ENCODE data around the gene PKD1L1. TPM values are rescaled to one million over a fixed set of nuclear protein-coding genes. Genes with fewer than 3 reads are reported as not detected.

The PKD1L1 gene
- total RNA-seq, 1 experiment from 2014 or later: not detected

DNA sequence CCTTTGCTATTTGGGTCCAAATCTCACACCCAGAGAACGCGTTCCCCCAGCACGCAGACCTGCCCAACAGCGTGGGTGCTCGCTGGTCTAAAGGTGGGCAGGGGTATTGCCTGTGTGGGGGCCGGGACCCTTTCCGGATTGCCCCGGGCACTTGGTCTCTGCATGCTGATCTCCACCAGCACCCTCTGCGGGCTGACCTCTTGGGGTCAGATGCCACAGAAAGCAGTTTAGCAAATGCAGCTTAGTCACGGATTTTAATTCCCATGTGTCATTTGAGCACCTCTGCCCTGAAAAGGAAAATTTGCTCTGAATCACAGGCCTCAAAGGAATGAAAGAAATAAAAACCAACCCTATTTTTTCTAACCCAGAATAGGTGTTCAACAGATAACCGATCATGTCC, 46.7 kb downstream of the PKD1L1 start:
- Mint-ChIP-seq H3K4me1 (ENCODE audit: insufficient read depth, unreplicated experiment) (no peaks in the 10 kb centered on the region), H3K36me3 (ENCODE audit: insufficient read depth, unreplicated experiment) (no peaks in the 10 kb centered on the region), H3K27ac (ENCODE audit: low read depth, unreplicated experiment) (no peak overlapping the region), H3K27me3 (ENCODE audit: insufficient read depth, unreplicated experiment) (peaks cover 34% of the 10 kb centered on the region), H3K4me3 (ENCODE audit: unreplicated experiment) (no peak overlapping the region), H3K9me3 (ENCODE audit: unreplicated experiment) (no peaks in the 10 kb centered on the region)
- TF ChIP-seq, protein P1, sequence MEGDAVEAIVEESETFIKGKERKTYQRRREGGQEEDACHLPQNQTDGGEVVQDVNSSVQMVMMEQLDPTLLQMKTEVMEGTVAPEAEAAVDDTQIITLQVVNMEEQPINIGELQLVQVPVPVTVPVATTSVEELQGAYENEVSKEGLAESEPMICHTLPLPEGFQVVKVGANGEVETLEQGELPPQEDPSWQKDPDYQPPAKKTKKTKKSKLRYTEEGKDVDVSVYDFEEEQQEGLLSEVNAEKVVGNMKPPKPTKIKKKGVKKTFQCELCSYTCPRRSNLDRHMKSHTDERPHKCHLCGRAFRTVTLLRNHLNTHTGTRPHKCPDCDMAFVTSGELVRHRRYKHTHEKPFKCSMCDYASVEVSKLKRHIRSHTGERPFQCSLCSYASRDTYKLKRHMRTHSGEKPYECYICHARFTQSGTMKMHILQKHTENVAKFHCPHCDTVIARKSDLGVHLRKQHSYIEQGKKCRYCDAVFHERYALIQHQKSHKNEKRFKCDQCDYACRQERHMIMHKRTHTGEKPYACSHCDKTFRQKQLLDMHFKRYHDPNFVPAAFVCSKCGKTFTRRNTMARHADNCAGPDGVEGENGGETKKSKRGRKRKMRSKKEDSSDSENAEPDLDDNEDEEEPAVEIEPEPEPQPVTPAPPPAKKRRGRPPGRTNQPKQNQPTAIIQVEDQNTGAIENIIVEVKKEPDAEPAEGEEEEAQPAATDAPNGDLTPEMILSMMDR (IDR thresholded peaks at IDR 0.05; ENCODE audit: unreplicated experiment): no peak
- DNase-seq (ENCODE audit: unreplicated experiment): peak; percentile 11
- CTCF ChIA-PET: no interaction called here
- POLR2A ChIA-PET: no interaction called here
- no TSS peak for BruUV-seq (replicated peaks)
- intact Hi-C loops (cut with micrococcal nuclease): no loop called here

DNA sequence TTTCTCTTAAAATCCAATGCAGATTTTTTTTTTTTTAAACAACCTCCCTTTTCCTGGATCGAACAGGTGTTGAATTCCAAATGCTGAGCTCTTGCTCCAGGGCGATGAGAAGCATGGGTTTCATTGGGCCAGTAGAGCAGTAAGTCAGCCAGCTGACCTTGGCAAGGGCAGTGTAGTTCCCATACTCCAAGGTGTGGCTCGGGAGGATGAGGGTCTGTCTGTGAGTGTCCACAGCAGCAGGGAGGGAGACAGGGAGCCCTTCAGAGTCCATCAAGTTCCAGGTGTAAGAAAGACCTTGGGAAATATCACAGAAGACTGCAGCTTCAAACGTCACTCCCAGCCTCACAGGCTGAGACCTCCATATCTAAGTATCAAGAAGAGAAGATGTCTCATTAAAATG, 50.4 kb downstream of the PKD1L1 start:
- no peak overlapping the region for H3K27ac Mint-ChIP-seq (ENCODE audit: low read depth, unreplicated experiment)
- no peaks in the 10 kb centered on the region for H3K36me3 Mint-ChIP-seq (ENCODE audit: insufficient read depth, unreplicated experiment)
- BruUV-seq (replicated peaks): no TSS peak
- H3K27me3 Mint-ChIP-seq (ENCODE audit: insufficient read depth, unreplicated experiment): peaks cover 26% of the 10 kb centered on the region
- TF ChIP-seq, protein P1 (IDR thresholded peaks at IDR 0.05; ENCODE audit: unreplicated experiment): no peak
- DNase-seq (ENCODE audit: unreplicated experiment): no peak
- H3K4me1 Mint-ChIP-seq (ENCODE audit: insufficient read depth, unreplicated experiment): no peaks in the 10 kb centered on the region
- CTCF ChIA-PET: no interaction called here
- H3K9me3 Mint-ChIP-seq (ENCODE audit: unreplicated experiment): no peaks in the 10 kb centered on the region
- H3K4me3 Mint-ChIP-seq (ENCODE audit: unreplicated experiment): no peak overlapping the region
- intact Hi-C loops (cut with micrococcal nuclease): no loop called here
- POLR2A ChIA-PET: interaction anchor here (0.6 to 1.0 kb wide), 2 partner anchors 47 to 336 kb away, joined by 3 read pairs; no protein-coding TSS in a partner anchor

DNA sequence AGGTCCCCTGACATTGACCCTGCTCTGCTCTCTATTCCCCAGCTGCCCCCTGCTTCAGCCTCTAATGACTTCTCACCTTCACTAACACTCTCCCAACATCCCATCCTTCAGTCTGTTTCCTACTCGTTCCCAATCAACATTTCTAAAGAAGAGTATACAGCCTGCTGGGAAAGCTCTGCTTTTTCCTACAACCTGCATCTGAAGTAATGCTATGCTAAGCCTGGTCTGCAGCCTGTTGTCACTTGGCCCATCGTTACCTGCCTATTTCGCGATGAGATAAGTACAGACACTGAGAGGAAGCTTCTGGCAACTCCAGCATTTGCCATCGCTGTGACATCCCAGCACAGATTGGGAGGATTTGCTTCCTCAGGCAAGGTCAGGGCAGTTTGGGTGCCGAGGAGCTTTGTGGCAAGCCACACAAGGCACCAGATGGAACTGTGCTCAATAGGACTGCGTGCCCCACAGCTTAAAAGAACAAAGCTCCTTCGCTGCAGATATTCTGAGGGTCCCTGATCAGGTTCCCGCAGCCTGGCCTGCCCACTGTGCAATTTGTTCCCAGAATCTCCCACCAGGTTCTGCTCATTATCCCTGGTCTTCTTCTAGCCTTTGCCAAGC, 51.4 kb downstream of the PKD1L1 start:
- ChIA-PET CTCF (no interaction called here), POLR2A (interaction anchor here (0.6 to 1.0 kb wide), 3 partner anchors 15 to 335 kb away, joined by 3 read pairs; no protein-coding TSS in a partner anchor)
- Mint-ChIP-seq H3K4me3 (ENCODE audit: unreplicated experiment) (no peak overlapping the region), H3K9me3 (ENCODE audit: unreplicated experiment) (no peaks in the 10 kb centered on the region), H3K27ac (ENCODE audit: low read depth, unreplicated experiment) (no peak overlapping the region), H3K4me1 (ENCODE audit: insufficient read depth, unreplicated experiment) (no peaks in the 10 kb centered on the region), H3K36me3 (ENCODE audit: insufficient read depth, unreplicated experiment) (no peaks in the 10 kb centered on the region), H3K27me3 (ENCODE audit: insufficient read depth, unreplicated experiment) (peaks cover 26% of the 10 kb centered on the region)
- TF ChIP-seq, protein P1 (IDR thresholded peaks at IDR 0.05; ENCODE audit: unreplicated experiment): no peak
- no peak for DNase-seq (ENCODE audit: unreplicated experiment)
- intact Hi-C loops (cut with micrococcal nuclease): no loop called here
- no TSS peak for BruUV-seq (replicated peaks)

DNA sequence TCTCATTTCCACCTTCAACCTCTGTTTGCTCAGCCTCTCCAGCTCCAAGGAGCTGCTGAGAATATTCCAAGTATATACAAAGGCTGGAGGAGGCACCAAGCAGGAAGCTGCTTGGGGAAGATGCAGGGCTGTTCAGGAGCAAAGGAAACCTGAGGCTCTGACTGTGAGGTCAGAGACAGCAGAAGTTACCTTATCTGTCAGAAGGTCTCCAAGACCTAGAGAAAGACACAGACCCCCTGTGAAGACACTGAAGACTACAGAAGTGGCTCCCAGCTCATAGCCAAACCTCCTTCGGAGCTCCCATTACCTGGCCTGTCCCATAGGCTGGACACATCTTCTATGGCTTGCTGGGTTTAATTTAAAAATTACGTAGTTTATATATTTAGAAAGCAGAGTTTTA, 53.2 kb downstream of the PKD1L1 start:
- no peaks in the 10 kb centered on the region for H3K36me3 Mint-ChIP-seq (ENCODE audit: insufficient read depth, unreplicated experiment)
- H3K4me1 Mint-ChIP-seq (ENCODE audit: insufficient read depth, unreplicated experiment): no peaks in the 10 kb centered on the region
- TF ChIP-seq, protein P1 (IDR thresholded peaks at IDR 0.05; ENCODE audit: unreplicated experiment): no peak
- no peaks in the 10 kb centered on the region for H3K9me3 Mint-ChIP-seq (ENCODE audit: unreplicated experiment)
- POLR2A ChIA-PET: no interaction called here
- DNase-seq (ENCODE audit: unreplicated experiment): no peak
- intact Hi-C loops (cut with micrococcal nuclease): no loop called here
- no TSS peak for BruUV-seq (replicated peaks)
- CTCF ChIA-PET: interaction anchor here (0.6 to 1.2 kb wide), 2 partner anchors 27 to 50 kb away, joined by 3 to 5 read pairs; no protein-coding TSS in a partner anchor
- H3K4me3 Mint-ChIP-seq (ENCODE audit: unreplicated experiment): no peak overlapping the region
- H3K27ac Mint-ChIP-seq (ENCODE audit: low read depth, unreplicated experiment): no peak overlapping the region
- H3K27me3 Mint-ChIP-seq (ENCODE audit: insufficient read depth, unreplicated experiment): peaks cover 26% of the 10 kb centered on the region

All from MCF 10A (cell line).